SK-N-SH (cell line): ENCODE data around the gene HS6ST1.

ENCODE experiments used
- CHD2 ChIP-seq: fragments of 150-350 bp; IDR thresholded peaks from 2 replicates; pipeline ENCODE4 v1.6.1; 2018; ENCODE audit warnings: low read length; ENCODE audit not compliant: partially characterized antibody
- CTCF ChIP-seq: fragments of 200-600 bp; sonication (generic); IDR thresholded peaks from 2 replicates; pipeline ENCODE4 v1.6.1; 2017; ENCODE audit warnings: antibody characterized with exemption, mild to moderate bottlenecking, moderate library complexity
- PBX3 ChIP-seq: IDR thresholded peaks from 2 replicates; pipeline ENCODE4; 2012
- RAD21 ChIP-seq: IDR thresholded peaks from 2 replicates; pipeline ENCODE4 v1.6.1; 2012; ENCODE audit warnings: mild to moderate bottlenecking, low read length
- REST ChIP-seq: IDR thresholded peaks from 2 replicates; pipeline ENCODE4 v1.6.1; 2012; ENCODE audit warnings: mild to moderate bottlenecking, low read depth, low read length, moderate library complexity
- TAF1 ChIP-seq: IDR thresholded peaks from 2 replicates; pipeline ENCODE4 v1.6.1; 2012; ENCODE audit warnings: low read depth, mild to moderate bottlenecking, low read length, moderate library complexity, borderline replicate concordance
- TCF12 ChIP-seq: IDR thresholded peaks from 2 replicates; pipeline ENCODE4 v1.4.0; 2012
- USF2 ChIP-seq: fragments of 150-350 bp; IDR thresholded peaks from 2 replicates; pipeline ENCODE4 v1.6.1; 2017; ENCODE audit warnings: antibody characterized with exemption, low read length, low read depth, borderline replicate concordance

- TF ChIP-seq TAF1 (no peak), REST (no peak), RAD21 (no peak), PBX3 (no peak), CHD2 (no peak), USF2 (no peak), CTCF (no peak), TCF12 (no peak)
These were observed 37.5 kb upstream of the HS6ST1 start for GRCh38 chr2:128356127-128356526.
